Measurements from ENCODE around the gene EMX1. TPM values are rescaled to one million over a fixed set of nuclear protein-coding genes. Genes with fewer than 3 reads are reported as not detected.
A peak's percentile ranks its signal among the peaks of the same experiment; 100 is the strongest.

Gene EMX1
- total and polyA plus RNA-seq, 2 of the 13 experiments (the other 11 are each of a cell fraction or from before 2014, with no cell fraction given), result 0.62 to 4.9 TPM

DNA sequence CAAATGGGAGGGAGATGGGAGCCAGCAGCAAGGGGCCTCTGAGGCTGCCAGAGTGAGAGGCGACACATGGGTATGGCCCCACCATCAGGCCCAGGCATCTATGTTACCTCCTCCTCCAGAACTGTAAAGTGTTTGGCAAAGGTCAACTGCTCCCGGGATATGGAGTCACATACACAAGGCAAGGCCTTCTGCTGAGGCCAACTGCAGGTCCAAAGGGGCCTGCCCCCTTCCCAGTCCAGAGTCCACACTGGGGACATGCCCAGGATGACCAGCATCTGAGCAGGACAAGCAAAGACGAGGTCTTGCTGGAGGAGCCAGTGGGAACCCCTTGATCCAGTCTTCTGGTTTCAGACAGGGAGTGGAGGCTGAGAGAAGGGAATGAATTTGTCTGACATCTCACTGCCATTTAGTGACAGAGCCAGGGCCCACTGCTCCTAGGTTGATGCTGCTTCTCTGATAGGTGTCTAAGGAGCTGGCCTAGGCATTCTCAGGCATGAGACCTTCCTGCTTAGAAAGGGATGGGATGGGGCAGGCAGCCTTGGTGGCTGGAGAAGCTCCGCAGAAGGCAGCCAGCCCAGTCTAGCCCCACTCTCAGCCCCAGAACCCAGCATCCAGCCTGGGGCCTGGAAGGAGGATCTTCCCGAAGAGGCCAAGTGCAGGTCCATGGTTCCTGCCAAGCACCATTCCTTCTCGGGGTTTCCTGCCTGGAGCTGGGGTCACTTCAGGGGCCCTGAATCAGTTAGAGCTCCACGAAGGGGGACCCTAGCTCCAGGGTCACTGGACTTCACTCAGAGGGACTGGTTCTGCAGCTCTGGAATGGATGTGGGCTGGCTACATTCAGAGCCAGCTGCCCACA, 26.4 kb downstream of the EMX1 start (continued):
- TF ChIP-seq, protein P1, sequence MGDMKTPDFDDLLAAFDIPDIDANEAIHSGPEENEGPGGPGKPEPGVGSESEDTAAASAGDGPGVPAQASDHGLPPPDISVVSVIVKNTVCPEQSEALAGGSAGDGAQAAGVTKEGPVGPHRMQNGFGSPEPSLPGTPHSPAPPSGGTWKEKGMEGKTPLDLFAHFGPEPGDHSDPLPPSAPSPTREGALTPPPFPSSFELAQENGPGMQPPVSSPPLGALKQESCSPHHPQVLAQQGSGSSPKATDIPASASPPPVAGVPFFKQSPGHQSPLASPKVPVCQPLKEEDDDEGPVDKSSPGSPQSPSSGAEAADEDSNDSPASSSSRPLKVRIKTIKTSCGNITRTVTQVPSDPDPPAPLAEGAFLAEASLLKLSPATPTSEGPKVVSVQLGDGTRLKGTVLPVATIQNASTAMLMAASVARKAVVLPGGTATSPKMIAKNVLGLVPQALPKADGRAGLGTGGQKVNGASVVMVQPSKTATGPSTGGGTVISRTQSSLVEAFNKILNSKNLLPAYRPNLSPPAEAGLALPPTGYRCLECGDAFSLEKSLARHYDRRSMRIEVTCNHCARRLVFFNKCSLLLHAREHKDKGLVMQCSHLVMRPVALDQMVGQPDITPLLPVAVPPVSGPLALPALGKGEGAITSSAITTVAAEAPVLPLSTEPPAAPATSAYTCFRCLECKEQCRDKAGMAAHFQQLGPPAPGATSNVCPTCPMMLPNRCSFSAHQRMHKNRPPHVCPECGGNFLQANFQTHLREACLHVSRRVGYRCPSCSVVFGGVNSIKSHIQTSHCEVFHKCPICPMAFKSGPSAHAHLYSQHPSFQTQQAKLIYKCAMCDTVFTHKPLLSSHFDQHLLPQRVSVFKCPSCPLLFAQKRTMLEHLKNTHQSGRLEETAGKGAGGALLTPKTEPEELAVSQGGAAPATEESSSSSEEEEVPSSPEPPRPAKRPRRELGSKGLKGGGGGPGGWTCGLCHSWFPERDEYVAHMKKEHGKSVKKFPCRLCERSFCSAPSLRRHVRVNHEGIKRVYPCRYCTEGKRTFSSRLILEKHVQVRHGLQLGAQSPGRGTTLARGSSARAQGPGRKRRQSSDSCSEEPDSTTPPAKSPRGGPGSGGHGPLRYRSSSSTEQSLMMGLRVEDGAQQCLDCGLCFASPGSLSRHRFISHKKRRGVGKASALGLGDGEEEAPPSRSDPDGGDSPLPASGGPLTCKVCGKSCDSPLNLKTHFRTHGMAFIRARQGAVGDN (CRISPR knock-in tag; IDR thresholded peaks at IDR 0.05), result peak; percentile 84
- TF ChIP-seq ZSCAN12 (CRISPR knock-in tag; IDR thresholded peaks at IDR 0.05), result no peak
- no peak for TF ChIP-seq LRRFIP1 (CRISPR knock-in tag; conservative IDR thresholded peaks at IDR 0.05)
- TF ChIP-seq ZNF549 (CRISPR knock-in tag; IDR thresholded peaks at IDR 0.05), result no peak
- no peak for TF ChIP-seq ZBTB7A (CRISPR knock-in tag; IDR thresholded peaks at IDR 0.05)
- TF ChIP-seq EZH2 (conservative IDR thresholded peaks at IDR 0.05; ENCODE audit: low read depth, low read length), result no peak
- TF ChIP-seq MAFG (CRISPR knock-in tag; IDR thresholded peaks at IDR 0.05), result no peak
- TF ChIP-seq ZNF646 (CRISPR knock-in tag; IDR thresholded peaks at IDR 0.05), result no peak
- no peak for TF ChIP-seq GATAD1 (CRISPR knock-in tag; IDR thresholded peaks at IDR 0.05)
- TF ChIP-seq THAP11 (CRISPR knock-in tag; IDR thresholded peaks at IDR 0.05), result no peak
- no peak for TF ChIP-seq TCF7 (IDR thresholded peaks at IDR 0.05; ENCODE audit: low read depth)
- TF ChIP-seq STAT5B (CRISPR knock-in tag; IDR thresholded peaks at IDR 0.05), result no peak

Data from HepG2 (cell line).